ENCODE measurements around the gene CHPF.

The CHPF gene

GRCh38 chr2:219526320-219527075, 17.1 kb downstream of the CHPF start:
- TF ChIP-seq CTCF (IDR thresholded peaks at IDR 0.05; ENCODE audit: insufficient read depth, low read length): no peak
- TF ChIP-seq SPI1 (IDR thresholded peaks at IDR 0.05; ENCODE audit: borderline replicate concordance, low read depth): no peak
- TF ChIP-seq REST (IDR thresholded peaks at IDR 0.05; ENCODE audit: insufficient replicate concordance, low read depth): no peak
- no peak for TF ChIP-seq POLR2AphosphoS5 (IDR thresholded peaks at IDR 0.05; ENCODE audit: low read depth)
- no peak for TF ChIP-seq GABPA (IDR thresholded peaks at IDR 0.05; ENCODE audit: low read depth)
- H3K27ac ChIP-seq (replicated peaks): no peak overlapping the region

GRCh38 chr2:219525533-219526232, 17.9 kb downstream of the CHPF start:
- H3K4me3 ChIP-seq (replicated peaks; ENCODE audit: insufficient read depth, low read length): no peak overlapping the region
- H3K27ac ChIP-seq (replicated peaks): no peak overlapping the region
- DNase-seq (ENCODE audit: low read depth in 1 of 2, low spot score in 1 of 2): no peak
- TF ChIP-seq REST (IDR thresholded peaks at IDR 0.05; ENCODE audit: insufficient replicate concordance, low read depth) (peak; percentile 50), SPI1 (IDR thresholded peaks at IDR 0.05; ENCODE audit: borderline replicate concordance, low read depth) (no peak)
- peaks cover 85% of the 10 kb centered on the region for H3K27me3 ChIP-seq (ENCODE audit: insufficient read depth, poor library complexity, severe bottlenecking)

More at GRCh38 chr2:219526320-219527075, 17.1 kb downstream of the CHPF start:
- no peak overlapping the region for H3K4me3 ChIP-seq (replicated peaks; ENCODE audit: insufficient read depth, low read length)
- peaks cover 80% of the 10 kb centered on the region for H3K27me3 ChIP-seq (ENCODE audit: insufficient read depth, poor library complexity, severe bottlenecking)
- no peak for DNase-seq (ENCODE audit: low read depth in 1 of 2, low spot score in 1 of 2)

- no peak overlapping the region for H3K4me3 ChIP-seq (replicated peaks; ENCODE audit: insufficient read depth, low read length)
- peaks cover 89% of the 10 kb centered on the region for H3K27me3 ChIP-seq (ENCODE audit: insufficient read depth, poor library complexity, severe bottlenecking)
- TF ChIP-seq SPI1 (IDR thresholded peaks at IDR 0.05; ENCODE audit: borderline replicate concordance, low read depth) (no peak), POLR2AphosphoS5 (IDR thresholded peaks at IDR 0.05; ENCODE audit: low read depth) (no peak), REST (IDR thresholded peaks at IDR 0.05; ENCODE audit: insufficient replicate concordance, low read depth) (no peak), GABPA (IDR thresholded peaks at IDR 0.05; ENCODE audit: low read depth) (no peak), CTCF (IDR thresholded peaks at IDR 0.05; ENCODE audit: insufficient read depth, low read length) (no peak)
- no peak for DNase-seq (ENCODE audit: low read depth in 1 of 2, low spot score in 1 of 2)
- no peak overlapping the region for H3K27ac ChIP-seq (replicated peaks)
Observed at GRCh38 chr2:219524817-219525216, 18.8 kb downstream of the CHPF start.

All from HL-60 (cell line).